ENCODE data around the gene DGKH.
"Not testable (repeated sequence)": the region's sequence is repeated elsewhere in the genome, so short reads cannot be mapped to it uniquely, and the experiment has no call there.

The DGKH gene

GRCh38 chr13:42136518-42136917, 88.1 kb downstream of the DGKH start:
- H3K4me3 ChIP-seq (ENCODE audit: low read depth, low read length): no peak overlapping the region
- no peak for DNase-seq (ENCODE audit: low read depth, low spot score)
- ChIA-PET CTCF (interaction anchor here (1.4 kb wide), 1 partner anchor 468 kb away, joined by 5 read pairs; no protein-coding TSS in a partner anchor), POLR2A (no interaction called here)
- no peak for TF ChIP-seq CTCF (IDR thresholded peaks at IDR 0.05; ENCODE audit: insufficient read depth, low read length, missing control alignments)

DNA sequence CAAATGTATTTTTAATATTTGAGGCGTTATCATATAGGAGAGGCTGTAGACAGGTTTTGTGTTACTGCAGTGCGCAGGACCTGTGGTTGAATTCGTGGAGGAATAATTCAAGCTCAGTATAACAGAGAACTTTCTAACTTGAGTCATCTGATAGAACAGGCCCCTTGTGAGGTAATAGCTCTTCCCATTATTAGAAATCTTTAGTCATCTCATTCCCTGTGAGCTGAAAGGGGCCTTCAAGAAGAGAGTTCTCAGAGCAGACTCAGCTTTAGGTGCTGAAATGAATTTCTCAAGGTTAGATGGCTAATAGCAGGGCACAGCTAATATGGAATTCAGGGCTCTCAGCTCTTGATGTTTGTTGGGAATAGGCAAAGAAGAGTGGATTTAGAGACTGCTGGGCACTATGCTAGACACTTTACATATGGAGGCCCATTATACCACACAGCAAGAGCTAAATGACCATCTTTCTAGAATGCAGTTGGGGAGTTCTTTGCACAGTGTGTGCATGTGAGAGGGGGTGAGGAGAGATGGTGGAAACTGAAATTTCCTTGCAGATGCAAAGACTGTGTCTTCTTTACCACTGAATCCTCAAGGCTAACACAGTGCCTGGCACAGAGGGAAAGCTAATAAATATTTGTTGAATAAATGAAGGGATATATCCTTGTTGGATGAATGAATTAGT, 89.5 kb downstream of the DGKH start:
- DNase-seq (ENCODE audit: low read depth, low spot score): no peak
- CTCF ChIA-PET: interaction anchor here (0.7 to 1.2 kb wide), 4 partner anchors 10 to 78 kb away, joined by 3 read pairs; no protein-coding TSS in a partner anchor
- TF ChIP-seq CTCF (IDR thresholded peaks at IDR 0.05; ENCODE audit: insufficient read depth, low read length, missing control alignments): no peak
- POLR2A ChIA-PET: interaction anchor here (0.7 kb wide), 1 partner anchor 94 kb away, joined by 3 read pairs; no protein-coding TSS in a partner anchor
- H3K4me3 ChIP-seq (ENCODE audit: low read depth, low read length): no peak overlapping the region

DNA sequence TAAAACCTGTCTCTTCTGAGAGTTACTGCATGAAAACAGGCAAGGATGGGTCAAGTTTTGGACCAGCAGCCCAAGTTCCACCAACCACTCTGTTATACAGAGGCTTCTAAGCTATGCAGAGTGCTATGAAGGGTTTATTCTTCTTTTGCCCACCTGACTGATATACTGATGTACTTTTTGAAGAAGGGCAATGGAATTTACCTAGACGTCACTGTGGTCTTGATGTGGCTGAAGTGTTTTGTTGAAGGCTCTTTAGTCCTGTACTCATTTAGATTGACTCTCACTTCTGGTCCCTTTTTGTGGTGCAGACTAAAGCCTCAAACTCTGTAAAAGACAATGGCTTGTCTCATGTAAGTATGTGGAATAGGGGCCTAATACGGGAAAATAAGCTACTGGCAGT, 92.0 kb downstream of the DGKH start:
- no peak overlapping the region for H3K4me3 ChIP-seq (ENCODE audit: low read depth, low read length)
- DNase-seq (ENCODE audit: low read depth, low spot score): no peak
- ChIA-PET CTCF (no interaction called here), POLR2A (no interaction called here)
- no peak for TF ChIP-seq CTCF (IDR thresholded peaks at IDR 0.05; ENCODE audit: insufficient read depth, low read length, missing control alignments)

DNA sequence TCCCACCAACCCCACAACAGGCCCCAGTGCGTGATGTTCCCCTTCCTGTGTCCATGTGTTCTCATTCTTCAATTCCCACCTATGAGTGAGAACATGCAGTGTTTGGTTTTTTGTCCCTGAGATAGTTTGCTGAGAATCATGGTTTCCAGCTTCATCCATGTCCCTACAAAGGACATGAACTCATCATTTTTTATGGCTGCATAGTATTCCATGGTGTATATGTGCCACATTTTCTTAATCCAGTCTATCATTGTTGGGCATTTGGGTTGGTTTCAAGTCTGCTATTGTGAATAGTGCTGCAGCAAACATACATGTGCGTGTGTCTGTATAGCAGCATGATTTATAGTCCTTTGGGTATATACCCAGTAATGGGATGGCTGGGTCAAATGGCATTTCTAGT, 92.6 kb downstream of the DGKH start:
- DNase-seq (ENCODE audit: low read depth, low spot score); CTCF ChIA-PET; H3K4me3 ChIP-seq (ENCODE audit: low read depth, low read length); POLR2A ChIA-PET: not testable (repeated sequence)

DNA sequence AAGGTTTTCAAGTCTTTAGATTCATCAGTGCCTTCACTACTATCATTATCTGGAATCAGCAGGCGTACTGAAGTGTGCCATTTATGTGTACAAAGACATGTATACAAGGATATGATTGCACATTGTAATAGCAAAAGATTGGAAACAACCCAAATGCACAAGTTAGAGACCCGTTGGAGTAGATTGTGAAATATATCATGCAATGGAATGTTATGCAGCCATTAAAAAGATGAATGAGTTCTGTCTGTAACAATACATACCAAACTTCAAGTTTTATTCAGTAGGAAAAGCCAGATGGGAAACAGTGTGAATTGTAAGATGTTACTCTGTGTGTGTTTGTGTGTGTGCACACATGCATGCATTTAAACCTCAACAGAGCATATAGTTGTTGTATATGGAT, 97.9 kb downstream of the DGKH start:
- no peak for DNase-seq (ENCODE audit: low read depth, low spot score)
- no peak for TF ChIP-seq CTCF (IDR thresholded peaks at IDR 0.05; ENCODE audit: insufficient read depth, low read length, missing control alignments)
- ChIA-PET POLR2A (no interaction called here), CTCF (no interaction called here)
- H3K4me3 ChIP-seq (ENCODE audit: low read depth, low read length): no peak overlapping the region

DNA sequence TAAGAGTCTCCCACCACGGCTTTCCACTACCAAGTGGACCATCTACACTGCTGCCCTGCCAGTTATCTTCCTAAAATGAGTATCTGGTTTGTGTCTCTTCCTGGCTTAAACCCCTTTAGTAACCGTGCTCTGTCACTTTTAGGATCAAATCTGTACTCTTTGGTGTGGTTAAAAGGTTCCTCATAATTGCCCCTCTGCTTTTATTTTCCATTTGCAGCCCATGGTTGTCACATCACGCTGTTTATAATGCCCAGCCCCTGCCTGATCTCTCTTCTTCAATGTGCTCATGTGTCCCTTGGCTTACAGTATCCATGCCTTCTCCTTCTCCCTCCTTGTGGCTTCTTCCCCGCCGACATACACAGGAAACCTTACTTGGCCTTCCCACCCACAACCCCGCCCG, 100.1 kb downstream of the DGKH start:
- H3K4me3 ChIP-seq (ENCODE audit: low read depth, low read length): no peak overlapping the region
- ChIA-PET POLR2A (no interaction called here), CTCF (no interaction called here)
- DNase-seq (ENCODE audit: low read depth, low spot score): no peak
- TF ChIP-seq CTCF (IDR thresholded peaks at IDR 0.05; ENCODE audit: insufficient read depth, low read length, missing control alignments): no peak

DNA sequence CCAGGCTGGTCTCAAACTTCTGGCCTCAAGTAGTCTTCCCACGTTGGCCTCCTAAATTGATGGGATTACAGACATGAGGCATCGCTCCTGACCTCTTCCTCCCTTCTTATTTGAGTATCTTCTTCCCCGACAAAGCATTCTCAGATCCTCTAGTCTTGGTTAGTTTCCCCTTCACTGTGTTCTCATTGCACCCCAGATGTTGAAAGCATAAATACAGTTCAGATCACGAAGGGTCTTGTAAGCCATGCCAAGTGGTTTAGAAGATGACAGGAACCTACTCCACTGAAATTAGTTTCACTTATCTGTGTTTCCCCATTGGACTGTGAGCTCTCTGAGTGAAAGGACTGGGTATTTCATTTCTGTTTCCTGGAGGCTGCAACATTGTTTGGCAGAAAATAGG, 100.7 kb downstream of the DGKH start:
- no peak for DNase-seq (ENCODE audit: low read depth, low spot score)
- TF ChIP-seq CTCF (IDR thresholded peaks at IDR 0.05; ENCODE audit: insufficient read depth, low read length, missing control alignments): no peak
- ChIA-PET POLR2A (no interaction called here), CTCF (no interaction called here)
- no peak overlapping the region for H3K4me3 ChIP-seq (ENCODE audit: low read depth, low read length)
